Naive thymus-derived CD4-positive, alpha-beta T cell (primary cell): ENCODE data around the gene SPATA31D3. TPM values are rescaled to one million over a fixed set of nuclear protein-coding genes. Genes with fewer than 3 reads are reported as not detected.
"Not testable (repeated sequence)": the region's sequence is repeated elsewhere in the genome, so short reads cannot be mapped to it uniquely, and the experiment has no call there.

Source experiments
- ATAC-seq: fragments of 150-1000 bp; cut with Tn5 transposase; 2 replicates; pipeline ENCODE4 v1.10.0; 2021; ENCODE audit warnings: mild to moderate bottlenecking, moderate library complexity
- CTCF ChIA-PET: fragments of 350-600 bp; sonication (Branson Sonifier 250); formaldehyde crosslinking; loops from one replicate; lab custom pipeline; 2021; ENCODE audit warnings: antibody characterized with exemption; lab: Charles Lee
- POLR2A ChIA-PET: fragments of 350-600 bp; sonication (Branson Sonifier 250); formaldehyde crosslinking; loops from one replicate; lab custom pipeline; 2021; ENCODE audit warnings: antibody characterized with exemption, inconsistent platforms; lab: Charles Lee
- DNase-seq, 9 donors: peaks; one replicate each; pipeline versions ENCODE4 v3.0.0 to v3.0.0-alpha.2; 2020 to 2022; ENCODE audit warnings: mixed read lengths in 1 of 9
- H3K27ac ChIP-seq: one replicate; pipeline ENCODE4 v1.7.0; 2013; ENCODE audit warnings: mild to moderate bottlenecking, low read depth, low read length, moderate library complexity
- H3K27me3 ChIP-seq, 2 donors: one replicate each; pipeline ENCODE4 v1.7.0; 2013; ENCODE audit warnings: low read length in 2 of 2, mild to moderate bottlenecking in 2 of 2, moderate library complexity in 2 of 2; ENCODE audit not compliant: control insufficient read depth in 2 of 2, insufficient read depth in 2 of 2
- H3K36me3 ChIP-seq, 3 experiments: 1 replicate in 2 of 3; 2 replicates in 1 of 3; pipeline ENCODE4 v1.7.0; 2013; ENCODE audit warnings: low read length in 3 of 3, mild to moderate bottlenecking in 3 of 3, moderate library complexity in 1 of 3; ENCODE audit not compliant: insufficient read depth in 3 of 3, control insufficient read depth in 2 of 3
- H3K4me1 ChIP-seq, 2 donors: one replicate each; pipeline ENCODE4 v1.7.0; 2013; ENCODE audit warnings: low read length in 2 of 2, mild to moderate bottlenecking in 2 of 2, moderate library complexity in 1 of 2; ENCODE audit not compliant: control insufficient read depth in 2 of 2, insufficient read depth in 2 of 2
- H3K4me3 ChIP-seq: 2 replicates; pipeline ENCODE4 v1.7.0; 2013; ENCODE audit warnings: mild to moderate bottlenecking, low read length
- H3K9me3 ChIP-seq, 3 experiments: 1 replicate in 2 of 3; 2 replicates in 1 of 3; pipeline ENCODE4 v1.7.0; 2013; ENCODE audit warnings: low read length in 3 of 3; ENCODE audit not compliant: control insufficient read depth in 2 of 3
- H3K27ac Mint-ChIP-seq, 9 donors: one replicate each; pipeline ENCODE4 v1.8.0; 2020 to 2022; ENCODE audit warnings: mixed read lengths in 9 of 9, mild to moderate bottlenecking in 8 of 9, moderate library complexity in 5 of 9, inconsistent platforms in 2 of 9
- H3K27me3 Mint-ChIP-seq, 5 donors: one replicate each; pipeline ENCODE4 v1.8.0; 2021 to 2022; ENCODE audit warnings: mixed read lengths in 5 of 5, mild to moderate bottlenecking in 1 of 5
- H3K36me3 Mint-ChIP-seq, 5 donors: one replicate each; pipeline ENCODE4 v1.8.0; 2020 to 2022; ENCODE audit warnings: mixed read lengths in 5 of 5, mild to moderate bottlenecking in 3 of 5, inconsistent platforms in 1 of 5
- H3K4me1 Mint-ChIP-seq, 7 donors: one replicate each; pipeline ENCODE4 v1.8.0; 2020 to 2022; ENCODE audit warnings: mixed read lengths in 7 of 7, mild to moderate bottlenecking in 3 of 7, inconsistent platforms in 1 of 7
- H3K4me3 Mint-ChIP-seq, 10 donors: one replicate each; pipeline ENCODE4 v1.8.0; 2020 to 2022; ENCODE audit warnings: mild to moderate bottlenecking in 10 of 10, mixed read lengths in 10 of 10, moderate library complexity in 6 of 10, inconsistent platforms in 2 of 10
- H3K9me3 Mint-ChIP-seq, 11 donors: one replicate each; pipeline ENCODE4 v1.8.0; 2020 to 2022; ENCODE audit warnings: mixed read lengths in 11 of 11, mild to moderate bottlenecking in 4 of 11, inconsistent platforms in 1 of 11, moderate library complexity in 1 of 11
- intact Hi-C, 2 donors: fragments of 100-400 bp; cut with micrococcal nuclease; formaldehyde crosslinking; loops; one replicate each; pipeline ENCODE4 v1.15.1; 2023
- polyA plus RNA-seq, 2 donors: library from polyadenylated mRNA; unstranded; fragments of 300-500 nt; fragmentation: Illumina TruSeq; gene quantifications; one replicate each; pipeline ENCODE4 v1.2.3, GENCODE V29; 2021
- total RNA-seq, 6 experiments: library from RNA in 5 of 6; stranded (reverse) in 5 of 6; gene quantifications; 1 replicate in 5 of 6; 2 replicates in 1 of 6; pipeline ENCODE4 v1.2.3 and lab custom pipeline; 2021 to 2026

The SPATA31D3 gene
- total and polyA plus RNA-seq, 7 experiments from 2014 or later, result not detected

GRCh38 chr9:81988472-81988871 is 45.2 kb downstream of the SPATA31D3 start, which contains the start of gene SPATA31D1:
TSS of gene SPATA31D1 (plus strand) at chr9:81988772. CDS start at chr9:81988819, 47 bp downstream.
- H3K9me3 Mint-ChIP-seq, result peaks cover 0 to 17% (median 5%) of the 10 kb centered on the region in 11 donors
- H3K4me1 ChIP-seq, H3K27ac Mint-ChIP-seq, ATAC-seq, H3K4me3 Mint-ChIP-seq, H3K4me3 ChIP-seq, H3K36me3 ChIP-seq, CTCF ChIA-PET, H3K27ac ChIP-seq, H3K27me3 ChIP-seq, DNase-seq, H3K27me3 Mint-ChIP-seq, intact Hi-C loops, H3K36me3 Mint-ChIP-seq, POLR2A ChIA-PET, H3K4me1 Mint-ChIP-seq, H3K9me3 ChIP-seq: not testable (repeated sequence)

GRCh38 chr9:81989700-81990099 is 46.4 kb downstream of the SPATA31D3 start:
- Mint-ChIP-seq H3K9me3 (peaks cover 0 to 20% (median 5%) of the 10 kb centered on the region in 11 donors), H3K4me3 (no peak overlapping the region), H3K36me3 (no peaks in the 10 kb centered on the region), H3K27ac (no peak overlapping the region), H3K4me1 (no peaks in the 10 kb centered on the region), H3K27me3 (no peaks in the 10 kb centered on the region)
- Histone ChIP-seq H3K9me3 (no peaks in the 10 kb centered on the region), H3K27me3 (no peaks in the 10 kb centered on the region), H3K27ac (no peak overlapping the region), H3K4me1 (no peaks in the 10 kb centered on the region), H3K36me3 (no peaks in the 10 kb centered on the region), H3K4me3 (no peak overlapping the region)
- ATAC-seq, result no peak
- intact Hi-C loops, result no loop called here
- no peak for DNase-seq
- ChIA-PET POLR2A (no interaction called here), CTCF (no interaction called here)

- Histone ChIP-seq H3K9me3 (no peaks in the 10 kb centered on the region), H3K4me3 (no peak overlapping the region), H3K27ac (no peak overlapping the region), H3K27me3 (no peaks in the 10 kb centered on the region), H3K4me1 (no peaks in the 10 kb centered on the region), H3K36me3 (no peaks in the 10 kb centered on the region)
- H3K27ac Mint-ChIP-seq, result no peak overlapping the region
- ATAC-seq, result no peak
- DNase-seq, result no peak
- no peaks in the 10 kb centered on the region for H3K36me3 Mint-ChIP-seq
- H3K4me3 Mint-ChIP-seq, result no peak overlapping the region
- ChIA-PET CTCF (no interaction called here), POLR2A (no interaction called here)
- intact Hi-C loops, result no loop called here
- peaks cover 0 to 24% (median 10%) of the 10 kb centered on the region in 11 donors for H3K9me3 Mint-ChIP-seq
- no peaks in the 10 kb centered on the region for H3K4me1 Mint-ChIP-seq
- H3K27me3 Mint-ChIP-seq, result no peaks in the 10 kb centered on the region
Measured at GRCh38 chr9:81993656-81994055, 50.4 kb downstream of the SPATA31D3 start.

Other genes with a start within 250 kb of the SPATA31D3 start
- not detected for gene SPATA31D4, start 15.1 kb upstream of the SPATA31D3 start, total RNA-seq
- gene SPATA31D4, start 15.1 kb upstream of the SPATA31D3 start, polyA plus RNA-seq, result not detected
- gene SPATA31D1, start 45.3 kb downstream of the SPATA31D3 start, total RNA-seq, result not detected
- not detected for gene SPATA31D1, start 45.3 kb downstream of the SPATA31D3 start, polyA plus RNA-seq